H1 (cell line): ENCODE data around the gene PRTG. TPM values are rescaled to one million over a fixed set of nuclear protein-coding genes. Genes with fewer than 3 reads are reported as not detected.

Experiments
- CTCF ChIA-PET: fragments of 300-600 bp; sonication (Branson Sonifier 250); formaldehyde crosslinking; loops from one replicate; lab custom pipeline; 2021; ENCODE audit not compliant: partially characterized antibody; lab: Charles Lee
- POLR2A ChIA-PET: fragments of 300-600 bp; sonication (Branson Sonifier 250); formaldehyde crosslinking; loops from one replicate; lab custom pipeline; 2021; ENCODE audit warnings: inconsistent platforms; ENCODE audit not compliant: partially characterized antibody; lab: Charles Lee
- DNase-seq, 2 experiments: peaks; one replicate each; pipeline versions ENCODE4 v3.0.0 to v3.0.0-alpha.2; 2010 to 2022; ENCODE audit warnings: low spot score in 2 of 2, low read depth in 1 of 2, mixed read lengths in 1 of 2
- FAIRE-seq: peaks from 2 replicates; lab custom pipeline; 2011; peaks lifted over from hg19 to GRCh38; lab: Jason Lieb, UNC
- H2AFZ ChIP-seq: 2 replicates; pipeline ENCODE4 v1.8.1; 2012; ENCODE audit warnings: low read length, inconsistent platforms
- H2AK5ac ChIP-seq: 2 replicates; pipeline ENCODE4 v1.6.1; 2013; ENCODE audit warnings: low read depth, low read length
- H2BK120ac ChIP-seq: replicated peaks from 2 replicates; pipeline ENCODE3; 2013; ENCODE audit warnings: low read depth, low read length, inconsistent platforms
- H2BK12ac ChIP-seq: 2 replicates; pipeline ENCODE4 v1.6.1; 2013; ENCODE audit warnings: low read depth, low read length
- H2BK15ac ChIP-seq: 2 replicates; pipeline ENCODE4 v1.6.1; 2013; ENCODE audit warnings: low read length
- H2BK20ac ChIP-seq: 2 replicates; pipeline ENCODE4 v1.6.1; 2013; ENCODE audit warnings: low read length
- H2BK5ac ChIP-seq: 2 replicates; pipeline ENCODE4 v1.6.1; 2013; ENCODE audit warnings: low read depth, low read length
- H3K14ac ChIP-seq: 2 replicates; pipeline ENCODE4 v1.6.1; 2013; ENCODE audit warnings: inconsistent platforms; ENCODE audit not compliant: insufficient read length
- H3K18ac ChIP-seq: 2 replicates; pipeline ENCODE4 v1.6.1; 2013; ENCODE audit warnings: low read length; ENCODE audit errors: extremely low read depth
- H3K23ac ChIP-seq: 2 replicates; pipeline ENCODE4 v1.6.1; 2013; ENCODE audit warnings: inconsistent platforms; ENCODE audit not compliant: insufficient read length
- H3K23me2 ChIP-seq: 2 replicates; pipeline ENCODE4 v1.6.1; 2013; ENCODE audit warnings: low read depth, low read length
- H3K27ac ChIP-seq: 2 replicates; pipeline ENCODE4 v1.6.1; 2011; ENCODE audit warnings: low read depth, low read length, inconsistent platforms
- H3K27me3 ChIP-seq, 4 experiments: replicated peaks in 1 of 4; 1 replicate in 1 of 4; 2 replicates in 3 of 4; pipeline versions ENCODE4 v1.6.1 to v1.8.1; 2011 to 2013; ENCODE audit warnings: low read length in 3 of 4, mild to moderate bottlenecking in 3 of 4, inconsistent platforms in 2 of 4, mixed read lengths in 2 of 4, moderate library complexity in 1 of 4; ENCODE audit not compliant: control insufficient read depth in 3 of 4, insufficient read depth in 3 of 4; ENCODE audit errors: extremely low read depth in 1 of 4
- H3K36me3 ChIP-seq, 4 experiments: 2 replicates each; pipeline versions ENCODE4 v1.6.1 to v1.8.1; 2011 to 2013; ENCODE audit warnings: mild to moderate bottlenecking in 4 of 4, low read length in 3 of 4, moderate library complexity in 2 of 4, control low read depth in 1 of 4, inconsistent platforms in 1 of 4; ENCODE audit not compliant: insufficient read depth in 4 of 4, control insufficient read depth in 2 of 4
- H3K4ac ChIP-seq: replicated peaks from 2 replicates; pipeline ENCODE3; 2013; ENCODE audit warnings: low read length, low read depth, mixed read lengths, inconsistent platforms; ENCODE audit not compliant: insufficient read length
- H3K4me1 ChIP-seq, 4 experiments: replicated peaks in 1 of 4; 1 replicate in 1 of 4; 2 replicates in 3 of 4; pipeline versions ENCODE4 v1.6.1 to v1.8.1; 2011 to 2013; ENCODE audit warnings: low read length in 3 of 4, inconsistent platforms in 2 of 4, mixed read lengths in 1 of 4; ENCODE audit not compliant: insufficient read depth in 4 of 4, control insufficient read depth in 3 of 4
- H3K4me2 ChIP-seq, 2 experiments: 2 replicates each; pipeline versions ENCODE4 v1.6.1 to v1.8.1; 2011 to 2013; ENCODE audit warnings: low read depth in 2 of 2, low read length in 2 of 2, control low read depth in 1 of 2, inconsistent platforms in 1 of 2, mild to moderate bottlenecking in 1 of 2; ENCODE audit not compliant: insufficient read depth in 1 of 2
- H3K4me3 ChIP-seq, 4 experiments: fragments of 200-600, 300-600 bp in 1 of 4; sonication (generic), shearing (Covaris generic), sonication (Bioruptor Twin) in 1 of 4; 2 replicates each; pipeline versions ENCODE4 v1.5.1 to v1.8.1; 2011 to 2016; ENCODE audit warnings: low read length in 4 of 4, low read depth in 3 of 4, control low read depth in 2 of 4, inconsistent platforms in 2 of 4, mild to moderate bottlenecking in 2 of 4, mixed read lengths in 1 of 4, moderate library complexity in 1 of 4; ENCODE audit not compliant: insufficient read depth in 2 of 4; ENCODE audit errors: extremely low read depth in 1 of 4
- H3K56ac ChIP-seq: replicated peaks from 2 replicates; pipeline ENCODE3; 2013; ENCODE audit warnings: low read depth, mild to moderate bottlenecking, mixed read lengths, low read length, inconsistent platforms; ENCODE audit not compliant: insufficient read length
- H3K79me1 ChIP-seq: 2 replicates; pipeline ENCODE4 v1.6.1; 2013; ENCODE audit warnings: low read depth, low read length, control low read depth
- H3K79me2 ChIP-seq, 2 experiments: 2 replicates each; pipeline versions ENCODE4 v1.6.1 to v1.8.1; 2012 to 2013; ENCODE audit warnings: low read length in 2 of 2, mild to moderate bottlenecking in 2 of 2, inconsistent platforms in 1 of 2; ENCODE audit not compliant: insufficient read depth in 2 of 2, control insufficient read depth in 1 of 2
- H3K9ac ChIP-seq, 4 experiments: replicated peaks in 1 of 4; 1 replicate in 1 of 4; 2 replicates in 3 of 4; pipeline versions ENCODE4 v1.6.1 to v1.8.1; 2011 to 2013; ENCODE audit warnings: low read depth in 3 of 4, low read length in 3 of 4, control low read depth in 2 of 4, mild to moderate bottlenecking in 2 of 4, moderate library complexity in 2 of 4, inconsistent platforms in 1 of 4; ENCODE audit errors: extremely low read depth in 1 of 4
- H3K9me3 ChIP-seq, 2 experiments: 2 replicates each; pipeline versions ENCODE4 v1.6.1 to v1.8.1; 2012 to 2013; ENCODE audit warnings: mild to moderate bottlenecking in 2 of 2, moderate library complexity in 2 of 2, control low read depth in 1 of 2, inconsistent platforms in 1 of 2, low read depth in 1 of 2, low read length in 1 of 2, mixed read lengths in 1 of 2; ENCODE audit not compliant: insufficient read depth in 2 of 2
- H4K20me1 ChIP-seq, 2 experiments: replicated peaks in 1 of 2; 2 replicates each; pipeline versions ENCODE3 to v1.8.1; 2011 to 2013; ENCODE audit warnings: inconsistent platforms in 2 of 2, low read length in 2 of 2, mild to moderate bottlenecking in 1 of 2; ENCODE audit not compliant: insufficient read depth in 2 of 2, control insufficient read depth in 1 of 2
- H4K5ac ChIP-seq: 2 replicates; pipeline ENCODE4 v1.6.1; 2013; ENCODE audit warnings: low read length, low read depth, mixed read lengths, inconsistent platforms; ENCODE audit not compliant: insufficient read length
- H4K8ac ChIP-seq: 2 replicates; pipeline ENCODE4 v1.8.0; 2013; ENCODE audit warnings: mild to moderate bottlenecking, moderate library complexity, low read length, inconsistent platforms; ENCODE audit not compliant: insufficient read depth; ENCODE audit errors: extremely low read depth
- H4K91ac ChIP-seq: replicated peaks from 2 replicates; pipeline ENCODE3; 2013; ENCODE audit warnings: low read length, mixed read lengths, inconsistent platforms; ENCODE audit not compliant: insufficient read length
- CBX5 ChIP-seq: fragments of 300-800, 300-1000 bp; sonication (generic); IDR thresholded peaks from 2 replicates; pipeline ENCODE4 v1.7.1; 2016; ENCODE audit warnings: antibody characterized with exemption, low read length, low read depth
- CHD1 ChIP-seq: IDR thresholded peaks from 2 replicates; pipeline ENCODE4 v1.6.1; 2012; ENCODE audit warnings: low read depth, low read length, improper control_type of control experiment
- CHD2 ChIP-seq: IDR thresholded peaks from 2 replicates; pipeline ENCODE4 v1.6.1; 2012; ENCODE audit warnings: low read length, improper control_type of control experiment
- CREB1 ChIP-seq: IDR thresholded peaks from 2 replicates; pipeline ENCODE4 v1.6.1; 2012; ENCODE audit warnings: inconsistent platforms
- E2F6 ChIP-seq: IDR thresholded peaks from 2 replicates; pipeline ENCODE4 v1.6.1; 2012; ENCODE audit warnings: inconsistent platforms
- EGR1 ChIP-seq: IDR thresholded peaks from 2 replicates; pipeline ENCODE4 v1.6.1; 2011; ENCODE audit warnings: low read depth, low read length, borderline replicate concordance
- EZH2 ChIP-seq: fragments of 200-600 bp; sonication (generic); IDR thresholded peaks from 2 replicates; pipeline ENCODE4 v1.7.1; 2012; ENCODE audit warnings: low read depth, mild to moderate bottlenecking, moderate library complexity, low read length, inconsistent platforms; ENCODE audit not compliant: severe bottlenecking
- GTF2F1 ChIP-seq: IDR thresholded peaks from 2 replicates; pipeline ENCODE4 v1.6.1; 2012; ENCODE audit warnings: low read depth, low read length, improper control_type of control experiment, borderline replicate concordance
- MAFK ChIP-seq: IDR thresholded peaks from 2 replicates; pipeline ENCODE4 v1.6.1; 2012; ENCODE audit warnings: low read depth, mild to moderate bottlenecking, improper control_type of control experiment, low read length
- PHF8 ChIP-seq: fragments of 200-600 bp; sonication (generic); conservative IDR thresholded peaks from 2 replicates; pipeline ENCODE4 v1.7.1; 2012; ENCODE audit warnings: low read depth, mild to moderate bottlenecking, inconsistent platforms, low read length, moderate library complexity
- RAD21 ChIP-seq, 2 experiments: IDR thresholded peaks in 1 of 2; conservative IDR thresholded peaks in 1 of 2; 2 replicates each; pipeline ENCODE4 v1.6.1; 2011; ENCODE audit warnings: low read depth in 2 of 2, low read length in 2 of 2, improper control_type of control experiment in 1 of 2, inconsistent platforms in 1 of 2, mild to moderate bottlenecking in 1 of 2, moderate library complexity in 1 of 2
- TAF1 ChIP-seq: IDR thresholded peaks from 2 replicates; pipeline ENCODE4 v1.6.1; 2011; ENCODE audit warnings: mild to moderate bottlenecking, low read depth, low read length
- TAF7 ChIP-seq: optimal IDR thresholded peaks from 2 replicates; pipeline ENCODE3; 2011; ENCODE audit warnings: low read depth, mild to moderate bottlenecking, inconsistent platforms, low read length, moderate library complexity, borderline replicate concordance
- WGBS, 2 experiments: shearing (Covaris generic) in 1 of 2; methylation state at CpG; one replicate each; pipeline versions ENCODE4 v1.1.6 to v1.1.7; 2013 to 2015; ENCODE audit warnings: low lambda C conversion rate in 2 of 2, mixed read lengths in 2 of 2, inconsistent platforms in 1 of 2, low coverage in 1 of 2, missing lambda C conversion rate in 1 of 2; ENCODE audit not compliant: insufficient replicate concordance in 2 of 2, insufficient coverage in 1 of 2, insufficient read length in 1 of 2; ENCODE audit errors: extremely low coverage in 1 of 2, missing lambda C conversion rate in 1 of 2; 5-methylcytosine and 5-hydroxymethylcytosine counted together
- polyA plus RNA-seq, 7 experiments: library from polyadenylated mRNA; depleted of rRNA in 3 of 7; stranded (reverse) in 5 of 7; unstranded in 2 of 7; fragments of >200 nt in 5 of 7; fragments of 200-250 nt in 2 of 7; gene quantifications; 1 replicate in 5 of 7; 2 replicates in 1 of 7; 4 replicates in 1 of 7; pipeline versions ENCODE4 v1.2.1 to v1.2.3, GENCODE V29; 2011 to 2013; ENCODE audit warnings: missing spikeins in 2 of 7, mixed read lengths in 2 of 7
- total RNA-seq: library from RNA; stranded (reverse); fragmentation: NEBNext Ultra II Directional; extraction: Animal tissue kit (Norgen Biotek cat#: 25700); gene quantifications from 2 replicates; pipeline ENCODE4 v1.2.1, GENCODE V29; 2021

The PRTG gene
- total and polyA plus RNA-seq, 2 of the 8 experiments (the other 6 are each of a cell fraction or from before 2014, with no cell fraction given): 3.1 to 3.2 TPM

DNA sequence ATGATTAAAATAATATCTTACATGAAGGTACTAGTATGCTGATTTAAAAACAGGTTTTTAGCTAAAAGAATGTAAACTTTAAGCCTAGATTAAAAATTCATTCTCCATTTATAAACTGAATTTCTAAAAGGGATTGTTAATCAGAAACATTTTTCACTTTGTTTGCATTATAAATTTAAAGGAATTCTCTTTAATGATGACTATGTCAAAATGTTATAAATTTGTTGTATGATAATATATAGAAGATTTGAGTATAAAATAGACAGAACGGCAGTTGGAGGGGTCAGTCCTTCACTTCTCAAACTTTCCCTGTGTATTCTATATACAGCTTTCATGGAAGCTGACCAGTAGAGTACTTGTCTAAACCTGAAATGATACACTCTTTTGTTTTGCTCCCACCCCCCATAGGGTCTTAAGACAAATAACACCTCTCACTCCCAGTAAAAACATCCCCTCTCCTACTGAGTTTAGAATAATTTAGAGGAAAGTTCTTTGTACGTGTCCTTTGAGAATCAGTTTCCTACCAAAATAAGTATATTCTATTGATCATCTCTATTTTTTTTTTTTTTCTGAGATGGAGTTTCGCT is 90.0 kb downstream of the PRTG start:
- Histone ChIP-seq H4K20me1 (no peaks in the 10 kb centered on the region), H3K4me2 (no peak overlapping the region)
- TF ChIP-seq RAD21 (IDR thresholded peaks at IDR 0.05 in 1 of 2, conservative IDR thresholded peaks at IDR 0.05 in 1 of 2; ENCODE audit: low read depth in 2 of 2, low read length in 2 of 2) (no peak), PHF8 (no peak), TAF1 (no peak), CREB1 (no peak), TAF7 (no peak), CHD1 (no peak), CHD2 (no peak), MAFK (no peak), GTF2F1 (no peak), EZH2 (no peak), EGR1 (no peak), CBX5 (no peak), E2F6 (no peak)

More for the DNA sequence above, 90.0 kb downstream of the PRTG start:
- Histone ChIP-seq H3K27me3 (no peaks in the 10 kb centered on the region), H3K23ac (no peak overlapping the region), H3K4me3 (no peak overlapping the region; a peak in 1 of 8 replicates), H3K4ac (no peak overlapping the region), H4K5ac (no peak overlapping the region), H2AK5ac (no peak overlapping the region), H4K91ac (no peak overlapping the region), H2BK15ac (no peak overlapping the region), H2BK120ac (no peak overlapping the region), H3K4me1 (peaks cover 2 to 6% (median 5%) of the 10 kb centered on the region in 4 experiments; a peak in 5 of 7 replicates), H3K18ac (no peak overlapping the region), H3K9ac (no peak overlapping the region), H3K36me3 (no peaks in the 10 kb centered on the region), H3K23me2 (no peaks in the 10 kb centered on the region), H2AFZ (no peak overlapping the region), H2BK5ac (no peak overlapping the region), H3K56ac (no peak overlapping the region), H3K79me2 (no peaks in the 10 kb centered on the region), H4K8ac (no peak overlapping the region), H2BK20ac (no peak overlapping the region), H3K27ac (no peak overlapping the region), H3K9me3 (no peaks in the 10 kb centered on the region), H2BK12ac (no peak overlapping the region), H3K14ac (no peak overlapping the region), H3K79me1 (no peaks in the 10 kb centered on the region)
- DNase-seq (no peak), FAIRE-seq (no peak)
- POLR2A ChIA-PET: no interaction called here
- CTCF ChIA-PET: interaction anchor here (1.0 to 13.5 kb wide), 5 partner anchors 122 to 192 kb away, joined by 3 to 201 read pairs (median 5); no protein-coding TSS in a partner anchor
- WGBS, 2 experiments: 94% methylated on average over 3 of the region's 3 CpGs; no CpG with 5 or more reads in 1 of the 2 experiments
